ENCODE results near the gene REEP5.

Gene REEP5

DNA sequence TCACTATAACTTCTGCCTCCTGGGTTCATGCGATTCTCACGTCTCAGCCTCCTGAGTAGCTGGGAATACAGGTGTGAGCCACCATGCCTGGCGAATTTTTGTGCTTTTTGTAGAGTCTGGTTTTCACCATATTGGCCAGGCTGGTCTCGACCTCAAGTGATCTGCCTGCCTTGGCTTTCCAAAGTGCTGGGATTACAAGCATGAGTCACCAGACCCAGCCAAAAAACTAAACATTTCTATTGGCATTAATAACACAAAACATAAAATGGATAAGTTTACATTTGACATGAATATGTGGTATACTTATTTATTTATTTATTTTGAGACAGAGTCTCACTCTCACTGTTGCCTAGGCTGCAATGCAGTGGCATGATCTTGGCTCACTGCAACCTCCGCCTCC lies 13.6 kb upstream of the REEP5 start:
- Histone ChIP-seq H3K9me3 (replicated peaks; ENCODE audit: insufficient read depth, low read length) (no peaks in the 10 kb centered on the region), H3K79me2 (ENCODE audit: low read length) (no peaks in the 10 kb centered on the region), H3K4me3 (ENCODE audit: low read length) (no peak overlapping the region), H3K4me2 (ENCODE audit: low read depth, low read length) (no peak overlapping the region), H3K36me3 (replicated peaks; ENCODE audit: insufficient read depth, low read length) (no peaks in the 10 kb centered on the region), H3K27ac (ENCODE audit: low read length) (no peak overlapping the region), H4K20me1 (ENCODE audit: insufficient read depth, low read length) (no peaks in the 10 kb centered on the region), H3K27me3 (replicated peaks; ENCODE audit: insufficient read depth, low read length) (no peaks in the 10 kb centered on the region), H3F3A (ENCODE audit: insufficient read depth, low read length) (peaks cover 5% of the 10 kb centered on the region; the same call in 1 of the 2 replicates), H3K9me2 (replicated peaks; ENCODE audit: insufficient read depth, low read length) (no peaks in the 10 kb centered on the region), H3K4me1 (ENCODE audit: low read length) (peaks cover 10% of the 10 kb centered on the region), H2AFZ (ENCODE audit: low read length) (no peak overlapping the region), H3K9ac (ENCODE audit: low read length) (no peak overlapping the region)
- TF ChIP-seq EZH2phosphoT487 (IDR thresholded peaks at IDR 0.05; ENCODE audit: low read length) (no peak), EZH2 (optimal IDR thresholded peaks at IDR 0.05; ENCODE audit: low read depth, low read length) (no peak)
- TF ChIP-seq, protein P1, sequence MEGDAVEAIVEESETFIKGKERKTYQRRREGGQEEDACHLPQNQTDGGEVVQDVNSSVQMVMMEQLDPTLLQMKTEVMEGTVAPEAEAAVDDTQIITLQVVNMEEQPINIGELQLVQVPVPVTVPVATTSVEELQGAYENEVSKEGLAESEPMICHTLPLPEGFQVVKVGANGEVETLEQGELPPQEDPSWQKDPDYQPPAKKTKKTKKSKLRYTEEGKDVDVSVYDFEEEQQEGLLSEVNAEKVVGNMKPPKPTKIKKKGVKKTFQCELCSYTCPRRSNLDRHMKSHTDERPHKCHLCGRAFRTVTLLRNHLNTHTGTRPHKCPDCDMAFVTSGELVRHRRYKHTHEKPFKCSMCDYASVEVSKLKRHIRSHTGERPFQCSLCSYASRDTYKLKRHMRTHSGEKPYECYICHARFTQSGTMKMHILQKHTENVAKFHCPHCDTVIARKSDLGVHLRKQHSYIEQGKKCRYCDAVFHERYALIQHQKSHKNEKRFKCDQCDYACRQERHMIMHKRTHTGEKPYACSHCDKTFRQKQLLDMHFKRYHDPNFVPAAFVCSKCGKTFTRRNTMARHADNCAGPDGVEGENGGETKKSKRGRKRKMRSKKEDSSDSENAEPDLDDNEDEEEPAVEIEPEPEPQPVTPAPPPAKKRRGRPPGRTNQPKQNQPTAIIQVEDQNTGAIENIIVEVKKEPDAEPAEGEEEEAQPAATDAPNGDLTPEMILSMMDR (IDR thresholded peaks at IDR 0.05; ENCODE audit: low read length) = no peak
- DNase-seq = no peak

DNA sequence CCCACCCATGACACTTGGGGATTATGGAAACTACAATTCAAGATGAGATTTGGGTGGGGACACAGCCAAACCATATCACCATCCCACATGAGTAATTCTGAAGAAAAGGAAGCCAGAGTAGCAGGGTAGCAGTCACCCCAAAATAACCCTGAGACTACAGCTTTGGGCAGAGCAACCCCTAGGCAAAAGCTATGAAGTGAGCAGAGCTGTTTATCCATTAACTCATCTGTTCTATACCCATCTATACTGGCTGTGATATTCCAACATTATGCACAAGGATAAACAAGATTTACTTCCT lies 12.3 kb upstream of the REEP5 start:
- Histone ChIP-seq H3K4me1 (ENCODE audit: low read length) (peaks cover 17% of the 10 kb centered on the region), H3K27ac (ENCODE audit: low read length) (no peak overlapping the region), H3K36me3 (replicated peaks; ENCODE audit: insufficient read depth, low read length) (no peaks in the 10 kb centered on the region), H3K27me3 (replicated peaks; ENCODE audit: insufficient read depth, low read length) (no peaks in the 10 kb centered on the region), H2AFZ (ENCODE audit: low read length) (no peak overlapping the region), H3K9ac (ENCODE audit: low read length) (no peak overlapping the region), H3F3A (ENCODE audit: insufficient read depth, low read length) (peaks cover 17% of the 10 kb centered on the region), H3K4me3 (ENCODE audit: low read length) (no peak overlapping the region), H3K9me3 (replicated peaks; ENCODE audit: insufficient read depth, low read length) (no peaks in the 10 kb centered on the region), H3K4me2 (ENCODE audit: low read depth, low read length) (no peak overlapping the region), H4K20me1 (ENCODE audit: insufficient read depth, low read length) (no peaks in the 10 kb centered on the region), H3K9me2 (replicated peaks; ENCODE audit: insufficient read depth, low read length) (no peaks in the 10 kb centered on the region), H3K79me2 (ENCODE audit: low read length) (no peaks in the 10 kb centered on the region)
- TF ChIP-seq EZH2 (optimal IDR thresholded peaks at IDR 0.05; ENCODE audit: low read depth, low read length) = no peak
- TF ChIP-seq, protein P1 (IDR thresholded peaks at IDR 0.05; ENCODE audit: low read length) = no peak
- no peak for TF ChIP-seq EZH2phosphoT487 (IDR thresholded peaks at IDR 0.05; ENCODE audit: low read length)
- DNase-seq = no peak

DNA sequence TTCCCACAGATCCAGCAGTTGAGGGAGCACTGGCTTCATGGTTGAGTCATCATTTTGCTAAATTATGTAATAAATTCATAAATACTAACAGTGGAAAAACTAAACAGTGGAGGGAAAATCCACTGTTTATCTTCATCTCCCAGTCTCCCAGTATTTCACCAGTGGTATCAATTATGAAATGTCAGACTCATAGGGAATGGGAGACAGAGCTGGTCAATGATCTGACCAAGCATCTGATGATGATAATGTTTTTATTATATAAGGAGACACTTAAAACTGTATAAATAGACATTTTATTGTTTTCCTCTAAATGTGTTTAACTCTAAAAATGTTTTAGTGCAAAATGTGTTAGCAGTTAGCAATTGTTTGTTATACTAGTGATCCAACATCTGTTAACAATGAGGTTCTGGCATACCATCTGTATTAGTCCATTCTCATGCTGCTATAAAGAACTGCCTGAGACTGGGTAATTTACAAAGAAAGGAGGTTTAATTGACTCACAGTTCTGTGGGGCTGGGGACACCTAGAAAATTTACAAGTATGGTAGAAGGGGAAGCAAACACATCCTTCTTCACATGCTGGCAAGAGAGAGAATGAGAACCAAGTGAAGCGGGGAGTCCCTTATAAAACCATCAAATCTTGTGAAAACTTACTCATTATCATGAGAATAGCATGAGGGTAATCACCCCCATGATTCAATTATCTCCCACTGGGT lies 11.8 kb upstream of the REEP5 start:
- H3K9me3 ChIP-seq (replicated peaks; ENCODE audit: insufficient read depth, low read length) = no peaks in the 10 kb centered on the region
- no peaks in the 10 kb centered on the region for H4K20me1 ChIP-seq (ENCODE audit: insufficient read depth, low read length)
- peaks cover 17% of the 10 kb centered on the region for H3K4me1 ChIP-seq (ENCODE audit: low read length)
- no peaks in the 10 kb centered on the region for H3K36me3 ChIP-seq (replicated peaks; ENCODE audit: insufficient read depth, low read length)
- no peaks in the 10 kb centered on the region for H3K9me2 ChIP-seq (replicated peaks; ENCODE audit: insufficient read depth, low read length)
- H3K9ac ChIP-seq (ENCODE audit: low read length) = no peak overlapping the region
- H3K4me3 ChIP-seq (ENCODE audit: low read length) = no peak overlapping the region
- H3F3A ChIP-seq (ENCODE audit: insufficient read depth, low read length) = peaks cover 22% of the 10 kb centered on the region
- H3K79me2 ChIP-seq (ENCODE audit: low read length) = no peaks in the 10 kb centered on the region
- H3K4me2 ChIP-seq (ENCODE audit: low read depth, low read length) = no peak overlapping the region
- H3K27ac ChIP-seq (ENCODE audit: low read length) = no peak overlapping the region
- H3K27me3 ChIP-seq (replicated peaks; ENCODE audit: insufficient read depth, low read length) = no peaks in the 10 kb centered on the region
- TF ChIP-seq EZH2 (optimal IDR thresholded peaks at IDR 0.05; ENCODE audit: low read depth, low read length) (no peak), EZH2phosphoT487 (IDR thresholded peaks at IDR 0.05; ENCODE audit: low read length) (no peak)
- TF ChIP-seq, protein P1 (IDR thresholded peaks at IDR 0.05; ENCODE audit: low read length) = no peak
- no peak overlapping the region for H2AFZ ChIP-seq (ENCODE audit: low read length)
- no peak for DNase-seq

Measured in MM.1S (cell line).